Regular cardiac myocyte (primary cell): ENCODE results near the gene WNT8B. TPM values are rescaled to one million over a fixed set of nuclear protein-coding genes. Genes with fewer than 3 reads are reported as not detected.

Source experiments
- total RNA-seq: library from RNA; depleted of rRNA; stranded (reverse); fragments of >200 nt; gene quantifications from 2 replicates; pipeline ENCODE4 v1.2.3, GENCODE V29; 2014

Gene WNT8B, protein sequence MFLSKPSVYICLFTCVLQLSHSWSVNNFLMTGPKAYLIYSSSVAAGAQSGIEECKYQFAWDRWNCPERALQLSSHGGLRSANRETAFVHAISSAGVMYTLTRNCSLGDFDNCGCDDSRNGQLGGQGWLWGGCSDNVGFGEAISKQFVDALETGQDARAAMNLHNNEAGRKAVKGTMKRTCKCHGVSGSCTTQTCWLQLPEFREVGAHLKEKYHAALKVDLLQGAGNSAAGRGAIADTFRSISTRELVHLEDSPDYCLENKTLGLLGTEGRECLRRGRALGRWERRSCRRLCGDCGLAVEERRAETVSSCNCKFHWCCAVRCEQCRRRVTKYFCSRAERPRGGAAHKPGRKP
- total RNA-seq = not detected in 2 replicates

GRCh38 chr10:100462709-100463108, at the start of gene WNT8B:
Gene WNT8B (plus strand): TSS chr10:100463009. CDS start chr10:100463169, 160 bp downstream.

DNA sequence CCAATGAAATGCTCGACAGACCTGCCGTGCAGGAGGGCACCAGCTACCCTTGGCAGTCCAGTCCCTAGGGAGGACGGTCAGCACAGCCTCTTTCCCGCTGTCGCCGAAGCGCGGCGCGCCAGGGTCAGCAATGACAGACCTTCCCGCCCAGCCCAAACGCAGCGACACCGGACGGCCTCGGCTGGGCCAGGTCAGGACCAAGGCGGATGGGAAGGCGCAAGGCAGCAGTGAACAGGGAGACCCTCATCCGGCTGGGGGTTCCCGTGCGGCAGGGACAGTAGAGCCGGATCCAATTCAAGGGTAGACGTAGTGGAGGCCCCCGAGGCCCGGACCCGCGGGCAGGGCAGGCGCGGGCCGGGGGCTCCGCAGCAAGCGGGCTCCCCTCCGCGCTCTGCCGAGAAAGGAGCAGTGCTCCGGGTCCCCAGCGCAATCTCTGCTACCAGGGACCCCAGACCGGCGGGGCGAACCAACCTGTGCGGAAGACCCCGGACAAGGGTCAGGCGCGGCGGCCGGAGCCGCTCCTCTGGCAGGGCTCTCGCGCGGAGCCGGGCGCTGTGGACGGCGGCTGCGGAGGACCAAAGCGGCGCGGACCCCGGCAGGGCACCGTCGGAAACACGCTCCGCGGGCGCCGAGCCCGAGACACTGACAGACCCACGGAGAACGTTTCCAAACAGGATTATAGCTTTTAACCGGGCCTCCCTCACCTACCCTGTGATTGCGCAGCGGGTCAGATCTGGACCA, 56.7 kb downstream of the WNT8B start, which contains the start of gene SEC31B:
SEC31B (minus strand) TSS at position 551 of the 741 bp plus-strand sequence. CDS start 2,909 bp downstream, outside the sequence.

GRCh38 chr10:100529475-100530298, 66.9 kb downstream of the WNT8B start, which contains the start of gene NDUFB8:
Gene NDUFB8 (minus strand): TSS chr10:100529871. CDS start chr10:100529851, 20 bp downstream.

Other genes starting within 250 kb of the WNT8B start
- gene CHUK, start 233.4 kb upstream of the WNT8B start, total RNA-seq = 23.4 and 32.6 TPM in 2 replicates
- 26.8 and 34.9 TPM in 2 replicates for gene CWF19L1, start 195.4 kb upstream of the WNT8B start, total RNA-seq
- gene BLOC1S2, start 176.3 kb upstream of the WNT8B start, total RNA-seq = 47.4 and 56.9 TPM in 2 replicates
- not detected in 2 replicates for gene PKD2L1, start 132.8 kb upstream of the WNT8B start, total RNA-seq
- 77.3 and 96.7 TPM in 2 replicates for gene SCD, start 115.8 kb upstream of the WNT8B start, total RNA-seq
- 0.96 and 2.8 TPM in 2 replicates for gene SEC31B, start 56.9 kb downstream of the WNT8B start, total RNA-seq
- 97.5 and 156 TPM in 2 replicates for gene NDUFB8, start 66.9 kb downstream of the WNT8B start, total RNA-seq
- gene HIF1AN, start 72.9 kb downstream of the WNT8B start, total RNA-seq = 10.7 and 13.0 TPM in 2 replicates